GM18858 (cell line): ENCODE results near the gene SYT9.

Experiments used
- ATAC-seq: cut with Tn5 transposase; IDR thresholded peaks from one replicate; pipeline ENCODE4 v1.9.1; 2021; ENCODE audit not compliant: unreplicated experiment

Gene SYT9

DNA sequence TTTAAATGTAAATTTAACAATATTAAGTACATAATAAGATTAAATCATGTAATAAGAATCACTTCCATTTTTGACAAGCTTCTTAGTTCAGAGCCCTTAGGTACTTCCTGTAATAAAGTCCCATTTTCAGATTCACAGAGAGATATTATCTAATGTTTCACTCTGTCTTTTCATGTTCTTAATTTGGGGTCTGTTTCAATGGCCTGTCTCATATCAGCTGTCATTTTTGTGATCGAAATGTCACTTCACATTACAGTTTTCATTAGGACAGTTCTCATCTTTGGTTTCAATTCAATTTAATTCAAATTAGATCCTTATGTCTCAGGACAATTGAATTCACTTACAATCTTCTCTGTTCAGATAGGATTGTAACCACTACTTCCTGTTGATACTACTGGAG lies 211.0 kb downstream of the SYT9 start:
- no peak for ATAC-seq

- ATAC-seq: no peak
Measured at GRCh38 chr11:7467652-7468051, 215.9 kb downstream of the SYT9 start.

GRCh38 chr11:7469351-7469865 lies 217.7 kb downstream of the SYT9 start:
- no peak for ATAC-seq

- ATAC-seq: no peak
Measured at GRCh38 chr11:7471071-7471470, 219.4 kb downstream of the SYT9 start.

GRCh38 chr11:7473717-7474116 lies 222.0 kb downstream of the SYT9 start:
- peak; percentile 86 for ATAC-seq

DNA sequence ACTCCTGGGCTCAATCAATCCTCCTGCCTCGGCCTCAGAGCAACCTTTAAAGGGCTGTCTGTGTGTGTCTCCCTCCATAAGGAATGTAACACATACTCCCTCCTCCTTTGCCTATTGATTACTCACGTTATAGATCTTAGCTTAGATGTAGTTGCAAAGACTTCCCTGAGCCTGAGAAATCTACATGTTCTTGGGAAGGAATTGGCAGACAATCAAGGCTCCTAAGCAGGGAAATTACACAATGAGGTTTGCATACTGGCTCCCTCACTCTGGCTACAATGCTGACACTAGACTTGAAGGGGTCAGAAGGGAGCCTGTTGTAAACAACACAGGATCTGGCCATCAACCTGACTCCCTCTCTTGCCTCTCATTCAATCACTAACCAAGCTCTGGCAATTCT lies 228.4 kb downstream of the SYT9 start:
- ATAC-seq: no peak

DNA sequence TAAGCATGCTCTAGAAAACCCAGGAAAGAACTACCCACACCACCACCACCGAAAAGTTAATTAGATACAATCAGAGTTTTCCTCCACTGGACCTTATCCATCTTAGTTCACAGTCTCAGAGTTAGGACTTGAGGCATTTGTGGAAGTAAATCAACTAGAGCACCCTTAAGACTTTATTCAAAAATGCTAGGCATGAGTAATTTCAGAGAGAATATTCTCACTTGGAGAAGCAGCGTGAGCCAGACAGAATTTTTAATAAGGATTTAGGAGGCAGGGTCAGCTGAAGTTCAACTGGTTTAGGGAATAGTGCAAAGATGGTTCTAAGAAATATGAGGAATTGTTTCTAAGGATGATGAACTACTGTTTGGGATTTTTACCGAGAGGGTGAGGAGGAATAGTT lies 232.4 kb downstream of the SYT9 start:
- ATAC-seq: no peak

GRCh38 chr11:7484645-7485044 lies 232.9 kb downstream of the SYT9 start:
- ATAC-seq: no peak

DNA sequence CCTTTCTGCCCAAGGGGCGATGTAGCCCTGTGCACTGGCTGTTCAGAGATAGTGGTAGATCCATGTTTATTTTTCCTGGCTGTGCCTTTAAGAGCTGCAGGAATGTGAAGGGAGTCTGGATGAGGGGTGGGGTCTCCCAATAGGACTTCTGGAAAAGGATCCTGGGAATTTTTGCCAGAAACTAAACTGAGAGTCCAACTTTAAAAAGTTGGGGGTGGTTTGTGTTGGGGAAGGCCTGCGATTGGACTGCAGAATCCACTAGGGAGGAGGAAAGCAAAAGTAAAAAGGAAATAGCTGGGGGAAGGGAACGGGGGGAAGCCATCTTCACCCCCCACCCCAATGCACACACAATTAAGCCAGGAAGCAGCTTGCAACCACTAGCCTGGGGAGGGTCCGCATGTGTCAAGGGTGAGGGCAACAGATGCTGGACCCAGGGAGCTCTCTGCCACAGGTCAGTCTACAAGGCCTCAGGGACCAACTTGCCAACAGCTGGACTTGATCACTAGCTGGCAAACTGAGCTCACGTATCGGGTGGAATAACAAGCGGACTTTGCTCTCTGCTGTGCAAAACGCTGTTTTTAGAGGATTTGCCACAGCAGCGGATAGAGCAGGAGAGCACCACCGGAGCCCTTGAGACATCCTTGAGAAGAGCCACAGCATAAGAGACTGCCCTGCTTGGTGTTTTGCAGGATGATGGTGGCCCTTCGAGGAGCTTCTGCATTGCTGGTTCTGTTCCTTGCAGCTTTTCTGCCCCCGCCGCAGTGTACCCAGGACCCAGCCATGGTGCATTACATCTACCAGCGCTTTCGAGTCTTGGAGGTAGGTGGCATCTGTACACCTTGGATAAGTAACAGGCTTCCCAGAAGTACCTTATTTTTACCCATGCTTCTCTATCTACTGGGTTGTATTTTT lies 233.7 kb downstream of the SYT9 start, which contains the start of gene OLFML1:
OLFML1 (plus strand) TSS at position 321 of the 912 bp plus-strand sequence; CDS start at position 691, 370 bp downstream.
- ATAC-seq: no peak

GRCh38 chr11:7486098-7486780 lies 234.5 kb downstream of the SYT9 start:
- ATAC-seq: no peak

DNA sequence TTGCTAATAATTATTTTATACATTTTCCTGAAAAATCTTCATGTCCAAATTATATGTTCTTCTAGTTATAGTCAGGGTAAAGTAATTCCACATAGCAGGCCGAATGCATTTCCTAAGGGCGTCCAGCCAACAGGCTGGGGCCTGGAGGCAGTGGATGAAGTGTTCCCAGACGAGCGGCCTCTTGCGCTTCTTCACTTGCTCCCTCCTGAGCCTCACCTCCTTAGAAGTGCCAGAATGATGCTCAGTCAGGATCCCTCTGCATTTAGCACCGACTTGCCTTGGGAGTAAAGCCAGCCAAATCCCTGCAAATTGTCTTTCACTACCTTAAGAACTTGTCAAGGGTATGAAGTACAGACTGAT lies 235.1 kb downstream of the SYT9 start:
- ATAC-seq: no peak

DNA sequence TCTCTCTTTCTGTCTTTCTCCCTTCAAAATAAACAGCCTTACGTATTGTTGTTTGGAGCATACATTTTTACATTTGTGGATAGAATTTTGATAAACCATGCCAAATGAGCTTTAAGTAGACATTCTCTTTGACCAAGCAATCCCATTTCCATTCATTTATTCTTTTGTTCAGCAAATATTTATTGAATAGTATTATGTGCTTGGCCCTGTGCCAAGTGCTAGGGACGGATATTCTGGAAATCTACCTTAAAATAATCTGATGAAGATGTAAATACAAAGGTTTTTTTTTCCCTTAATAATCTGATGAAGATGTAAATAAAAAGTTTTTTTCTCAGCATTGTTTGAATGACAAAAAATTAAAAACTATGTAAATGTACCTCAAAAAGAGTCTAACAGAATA lies 235.7 kb downstream of the SYT9 start:
- ATAC-seq: no peak

DNA sequence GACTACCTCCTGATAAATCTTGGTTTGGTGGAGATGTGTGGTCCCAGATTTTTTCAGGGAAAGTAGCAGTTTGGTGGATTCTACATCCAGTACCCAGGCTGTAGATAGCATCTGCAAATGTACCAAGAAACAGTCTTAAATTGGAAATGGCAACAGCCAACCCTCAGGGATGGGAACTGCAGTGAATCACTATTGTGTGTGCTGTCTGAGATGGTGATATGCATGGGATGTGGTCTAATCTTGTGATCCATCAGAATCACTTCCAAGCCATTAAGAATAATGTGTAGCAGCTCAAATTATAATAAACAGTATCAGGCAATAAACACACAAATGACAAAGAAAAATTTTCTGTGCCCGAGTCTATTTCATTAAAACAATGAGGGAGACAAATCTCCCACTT lies 237.0 kb downstream of the SYT9 start:
- ATAC-seq: no peak

DNA sequence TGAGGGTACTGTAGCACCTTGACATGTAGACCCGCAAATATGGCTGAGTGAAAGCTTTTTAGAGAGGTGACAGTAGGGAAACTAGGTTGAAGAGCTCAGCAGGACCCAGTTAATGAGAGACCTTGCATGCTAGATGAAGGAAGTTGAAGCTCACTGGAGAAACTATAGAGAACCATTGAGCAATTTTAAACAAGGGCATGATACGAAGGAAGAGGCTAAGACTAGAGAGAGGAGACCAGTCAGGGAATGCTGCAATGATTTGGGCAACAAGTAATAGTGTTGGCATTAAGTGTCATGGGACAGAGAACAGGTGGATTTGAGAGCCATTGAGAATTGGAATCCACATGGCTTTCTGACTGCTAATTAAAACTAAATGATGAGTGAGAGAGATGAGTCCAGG lies 237.7 kb downstream of the SYT9 start:
- no peak for ATAC-seq

GRCh38 chr11:7490054-7490453 lies 238.3 kb downstream of the SYT9 start:
- ATAC-seq: no peak

- ATAC-seq: no peak
Measured at GRCh38 chr11:7490535-7490934, 238.8 kb downstream of the SYT9 start.

- ATAC-seq: no peak
Measured at GRCh38 chr11:7492253-7492652, 240.5 kb downstream of the SYT9 start.

- ATAC-seq: no peak
Measured at GRCh38 chr11:7493670-7494069, 242.0 kb downstream of the SYT9 start.

GRCh38 chr11:7494086-7494745 lies 242.5 kb downstream of the SYT9 start:
- ATAC-seq: no peak

DNA sequence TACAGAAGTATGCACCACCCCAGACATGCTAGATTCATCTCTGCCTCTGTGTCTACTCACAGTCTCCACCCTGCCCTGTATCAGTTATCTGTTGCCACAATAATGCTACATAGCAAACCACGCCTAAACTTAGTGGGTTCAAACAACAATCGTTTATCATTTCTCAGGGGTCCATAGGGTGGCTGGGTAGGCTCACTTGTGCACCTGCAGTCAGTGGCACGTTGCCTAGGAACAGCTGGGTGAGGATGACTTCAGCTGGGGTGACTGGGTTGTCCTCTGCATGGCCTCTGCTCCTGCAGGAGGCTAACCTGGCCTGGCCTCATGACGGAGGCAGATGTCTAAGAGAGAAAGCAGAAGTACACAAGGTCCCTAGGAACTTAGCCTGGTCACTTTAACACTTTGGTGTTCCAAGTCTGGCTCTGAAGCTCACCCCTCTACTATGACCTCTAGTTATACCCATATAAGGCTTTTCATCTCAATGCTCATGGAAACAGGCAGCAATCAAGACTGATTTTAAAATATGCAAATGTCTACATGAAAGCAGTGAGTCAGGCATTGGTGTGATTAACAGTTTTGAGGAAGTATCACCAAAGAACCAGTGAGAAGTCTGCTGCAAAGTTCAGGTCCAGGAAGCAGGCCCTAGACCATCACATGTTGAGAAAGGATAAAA lies 244.3 kb downstream of the SYT9 start:
- ATAC-seq: peak; percentile 90

DNA sequence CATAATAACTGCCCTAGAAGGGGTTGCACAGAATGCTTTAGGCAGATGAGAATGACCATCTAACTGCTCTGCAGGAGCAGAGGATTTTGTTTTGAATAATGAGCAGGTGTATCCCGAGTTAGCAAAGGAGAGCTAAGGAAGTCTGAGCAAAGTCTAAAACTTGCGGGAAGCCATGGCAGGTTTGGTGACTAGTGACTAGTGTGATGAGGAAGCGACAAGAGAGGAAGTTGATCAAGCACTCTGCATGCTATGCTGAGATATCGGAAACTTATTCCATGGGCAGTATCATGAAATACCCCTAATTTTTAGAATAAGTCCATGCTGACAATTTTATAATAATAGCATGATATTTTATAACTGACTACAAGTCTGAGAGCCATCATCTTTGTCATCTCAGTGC lies 246.5 kb downstream of the SYT9 start:
- ATAC-seq: no peak
